Upper lobe of left lung (tissue), 4 donors: ENCODE data around the gene SPEN.

ENCODE experiments used
- CTCF ChIP-seq, 6 experiments: fragments of 450-650 bp in 4 of 6; fragments of 200-600 bp in 2 of 6; sonication (generic) in 2 of 6; IDR thresholded peaks; one replicate each; pipeline ENCODE4 v1.5.1; 2016 to 2019; ENCODE audit warnings: antibody characterized with exemption in 6 of 6
- EP300 ChIP-seq, 4 donors: sonication (generic); formaldehyde crosslinking; IDR thresholded peaks; one replicate each; pipeline ENCODE4 v1.5.1; 2017; ENCODE audit warnings: antibody characterized with exemption in 4 of 4, control low read depth in 2 of 4
- POLR2A ChIP-seq, 4 donors: fragments of 450-650 bp; IDR thresholded peaks; one replicate each; pipeline ENCODE4 v1.5.1; 2016 to 2017; ENCODE audit warnings: antibody characterized with exemption in 4 of 4, mild to moderate bottlenecking in 2 of 4
- POLR2AphosphoS5 ChIP-seq, 2 donors: sonication (generic); formaldehyde crosslinking; IDR thresholded peaks; one replicate each; pipeline ENCODE4 v1.5.1; 2017; ENCODE audit warnings: antibody characterized with exemption in 2 of 2

- no peak for TF ChIP-seq POLR2AphosphoS5 (IDR thresholded peaks at IDR 0.05)
- TF ChIP-seq POLR2A (IDR thresholded peaks at IDR 0.05): no peak
- no peak for TF ChIP-seq CTCF (IDR thresholded peaks at IDR 0.05)
- TF ChIP-seq EP300 (IDR thresholded peaks at IDR 0.05): no peak
These were observed 86.9 kb downstream of the SPEN start for GRCh38 chr1:15934211-15935055.
